Breast epithelium (tissue), 3 donors: ENCODE results near the gene BUB1B.

Experiments
- POLR2A ChIP-seq: fragments of 450-650 bp; IDR thresholded peaks from one replicate; pipeline ENCODE4 v1.6.1; 2016; ENCODE audit warnings: antibody characterized with exemption, mild to moderate bottlenecking, moderate library complexity
- POLR2AphosphoS5 ChIP-seq, 3 donors: sonication (generic); formaldehyde crosslinking; IDR thresholded peaks; one replicate each; pipeline ENCODE4 v1.6.1; 2017; ENCODE audit warnings: antibody characterized with exemption in 3 of 3
- TF ChIP-seq, protein P1 (sequence below), 3 donors: fragments of 450-650 bp; IDR thresholded peaks; one replicate each; pipeline ENCODE4 v1.5.1; 2016 to 2017; ENCODE audit warnings: antibody characterized with exemption in 3 of 3, mild to moderate bottlenecking in 3 of 3, moderate library complexity in 3 of 3

DNA sequence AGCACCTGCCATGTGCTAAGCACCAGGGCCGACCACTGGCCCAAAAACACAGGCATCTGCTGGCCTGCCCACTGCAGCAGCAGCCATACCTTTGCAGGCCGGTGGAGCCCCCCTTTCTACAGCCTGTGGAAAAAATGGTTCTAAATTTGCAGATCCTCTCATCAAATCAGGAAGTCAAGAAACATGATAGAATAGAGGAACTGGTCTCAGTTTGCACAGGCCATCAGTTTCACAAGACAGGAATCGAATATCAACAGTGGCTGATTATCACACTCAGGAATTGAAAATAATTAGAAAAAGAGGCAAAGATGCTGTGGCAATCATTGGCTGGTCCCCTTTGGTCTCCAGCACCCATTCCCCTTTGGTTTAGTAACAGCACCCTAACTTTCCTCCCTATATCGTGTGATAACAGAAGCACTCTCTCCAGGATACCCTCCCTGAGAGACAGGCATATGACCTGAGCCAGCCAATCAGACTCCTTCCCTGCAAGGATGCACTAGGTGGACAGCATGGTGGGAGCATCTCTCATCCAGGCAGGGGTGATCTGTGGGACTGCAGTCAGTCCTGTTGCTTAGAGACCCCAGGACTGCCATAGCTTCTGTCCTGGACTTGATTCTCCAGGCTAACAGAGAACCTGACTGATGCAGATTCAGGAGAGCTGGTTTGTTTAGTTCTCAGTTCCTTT is 74.5 kb downstream of the BUB1B start:
- TF ChIP-seq, protein P1, sequence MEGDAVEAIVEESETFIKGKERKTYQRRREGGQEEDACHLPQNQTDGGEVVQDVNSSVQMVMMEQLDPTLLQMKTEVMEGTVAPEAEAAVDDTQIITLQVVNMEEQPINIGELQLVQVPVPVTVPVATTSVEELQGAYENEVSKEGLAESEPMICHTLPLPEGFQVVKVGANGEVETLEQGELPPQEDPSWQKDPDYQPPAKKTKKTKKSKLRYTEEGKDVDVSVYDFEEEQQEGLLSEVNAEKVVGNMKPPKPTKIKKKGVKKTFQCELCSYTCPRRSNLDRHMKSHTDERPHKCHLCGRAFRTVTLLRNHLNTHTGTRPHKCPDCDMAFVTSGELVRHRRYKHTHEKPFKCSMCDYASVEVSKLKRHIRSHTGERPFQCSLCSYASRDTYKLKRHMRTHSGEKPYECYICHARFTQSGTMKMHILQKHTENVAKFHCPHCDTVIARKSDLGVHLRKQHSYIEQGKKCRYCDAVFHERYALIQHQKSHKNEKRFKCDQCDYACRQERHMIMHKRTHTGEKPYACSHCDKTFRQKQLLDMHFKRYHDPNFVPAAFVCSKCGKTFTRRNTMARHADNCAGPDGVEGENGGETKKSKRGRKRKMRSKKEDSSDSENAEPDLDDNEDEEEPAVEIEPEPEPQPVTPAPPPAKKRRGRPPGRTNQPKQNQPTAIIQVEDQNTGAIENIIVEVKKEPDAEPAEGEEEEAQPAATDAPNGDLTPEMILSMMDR (IDR thresholded peaks at IDR 0.05): no peak
- TF ChIP-seq POLR2AphosphoS5 (IDR thresholded peaks at IDR 0.05) (no peak), POLR2A (no peak)
